ENCODE results near the gene SF3B1.

SF3B1 gene

DNA sequence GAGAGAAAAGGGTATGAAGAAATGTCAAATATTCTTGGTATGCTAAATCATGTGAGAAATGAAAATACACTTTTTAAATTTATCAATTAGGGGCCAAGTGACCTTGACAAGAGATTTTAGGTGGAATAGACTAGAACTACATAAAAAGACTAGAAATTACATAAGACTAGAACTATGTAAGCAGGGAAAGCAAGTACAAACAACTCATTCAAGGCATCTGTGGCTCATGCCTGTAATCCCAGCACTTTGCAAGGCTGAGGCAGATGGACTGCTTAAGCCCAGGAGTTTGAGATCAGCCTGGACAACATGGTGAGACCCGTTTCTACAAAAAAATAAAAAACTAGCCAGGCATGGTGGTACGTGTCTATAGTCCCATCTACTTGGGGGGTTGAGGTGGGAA is 20.3 kb downstream of the SF3B1 start:
- TF ChIP-seq, protein P1, sequence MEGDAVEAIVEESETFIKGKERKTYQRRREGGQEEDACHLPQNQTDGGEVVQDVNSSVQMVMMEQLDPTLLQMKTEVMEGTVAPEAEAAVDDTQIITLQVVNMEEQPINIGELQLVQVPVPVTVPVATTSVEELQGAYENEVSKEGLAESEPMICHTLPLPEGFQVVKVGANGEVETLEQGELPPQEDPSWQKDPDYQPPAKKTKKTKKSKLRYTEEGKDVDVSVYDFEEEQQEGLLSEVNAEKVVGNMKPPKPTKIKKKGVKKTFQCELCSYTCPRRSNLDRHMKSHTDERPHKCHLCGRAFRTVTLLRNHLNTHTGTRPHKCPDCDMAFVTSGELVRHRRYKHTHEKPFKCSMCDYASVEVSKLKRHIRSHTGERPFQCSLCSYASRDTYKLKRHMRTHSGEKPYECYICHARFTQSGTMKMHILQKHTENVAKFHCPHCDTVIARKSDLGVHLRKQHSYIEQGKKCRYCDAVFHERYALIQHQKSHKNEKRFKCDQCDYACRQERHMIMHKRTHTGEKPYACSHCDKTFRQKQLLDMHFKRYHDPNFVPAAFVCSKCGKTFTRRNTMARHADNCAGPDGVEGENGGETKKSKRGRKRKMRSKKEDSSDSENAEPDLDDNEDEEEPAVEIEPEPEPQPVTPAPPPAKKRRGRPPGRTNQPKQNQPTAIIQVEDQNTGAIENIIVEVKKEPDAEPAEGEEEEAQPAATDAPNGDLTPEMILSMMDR (conservative IDR thresholded peaks at IDR 0.05) = no peak
- no peak overlapping the region for H3K27ac ChIP-seq

DNA sequence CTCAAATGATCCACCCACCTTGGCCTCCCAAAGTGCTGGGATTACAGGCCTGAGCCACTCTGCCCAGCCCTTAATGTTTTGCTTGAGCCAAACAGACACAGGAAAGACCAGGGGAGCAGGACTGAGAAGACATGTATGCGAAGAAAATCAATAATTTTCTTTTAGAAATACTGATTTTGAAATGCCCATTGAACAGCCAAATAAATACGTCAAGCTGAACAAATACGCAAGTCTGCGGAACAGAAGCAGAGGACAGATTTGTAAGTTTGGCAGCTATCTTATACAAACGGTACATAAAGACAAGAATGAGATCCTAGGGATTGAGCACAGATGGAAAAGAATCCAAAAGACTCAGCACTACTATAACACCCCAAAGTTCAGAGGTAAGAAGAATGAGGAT is 20.8 kb downstream of the SF3B1 start:
- TF ChIP-seq, protein P1 (conservative IDR thresholded peaks at IDR 0.05) = no peak
- no peak overlapping the region for H3K27ac ChIP-seq

DNA sequence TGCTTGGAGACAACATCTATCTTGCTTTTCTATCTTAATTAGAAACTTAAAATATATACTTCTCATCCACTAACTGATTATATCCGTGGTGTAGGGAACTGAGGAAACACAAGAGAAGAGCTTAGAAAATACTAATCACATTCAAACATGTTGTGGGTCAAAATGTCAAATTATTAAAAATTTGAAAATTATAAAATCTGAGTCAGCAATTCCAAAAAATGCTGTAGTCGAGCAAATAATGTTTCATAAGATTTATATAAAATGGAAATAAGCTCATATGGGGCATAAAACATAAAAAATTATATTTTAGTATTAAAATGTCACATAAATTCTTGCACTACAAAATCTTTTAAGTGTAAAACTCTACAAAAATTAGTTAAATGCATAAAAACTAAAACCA is 29.2 kb downstream of the SF3B1 start:
- TF ChIP-seq, protein P1 (conservative IDR thresholded peaks at IDR 0.05) = no peak
- H3K27ac ChIP-seq = no peak overlapping the region

DNA sequence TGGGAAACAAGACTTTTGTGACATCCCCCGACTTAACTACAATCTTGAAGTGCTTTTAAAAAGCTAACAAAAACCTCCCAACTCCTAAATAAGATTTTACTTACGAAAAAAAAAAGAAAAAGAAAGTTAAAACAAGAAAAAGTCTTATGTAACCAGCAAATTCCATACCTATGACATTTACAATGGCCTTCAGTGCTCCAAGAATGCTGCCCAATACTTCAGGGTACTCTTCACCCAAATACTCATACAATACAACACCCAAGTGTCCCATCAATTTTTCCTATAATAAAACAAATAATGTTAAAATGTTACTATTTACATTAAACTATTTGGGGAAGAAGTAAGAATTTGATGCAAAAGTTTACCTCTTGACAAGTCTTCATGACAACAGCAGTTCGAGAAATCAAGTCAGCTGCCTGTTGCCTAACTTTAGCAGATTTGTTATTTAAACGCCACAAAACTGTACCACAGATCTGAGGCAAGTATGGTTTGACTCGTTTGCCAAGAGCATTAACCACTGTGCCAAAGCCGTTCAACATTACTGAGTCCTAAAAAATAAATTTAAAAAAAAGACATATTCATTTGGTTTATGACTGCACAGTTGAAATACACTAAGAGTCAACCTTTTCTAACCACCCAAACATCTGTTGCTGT is 34.8 kb downstream of the SF3B1 start:
- TF ChIP-seq, protein P1 (conservative IDR thresholded peaks at IDR 0.05) = no peak
- H3K27ac ChIP-seq = no peak overlapping the region

DNA sequence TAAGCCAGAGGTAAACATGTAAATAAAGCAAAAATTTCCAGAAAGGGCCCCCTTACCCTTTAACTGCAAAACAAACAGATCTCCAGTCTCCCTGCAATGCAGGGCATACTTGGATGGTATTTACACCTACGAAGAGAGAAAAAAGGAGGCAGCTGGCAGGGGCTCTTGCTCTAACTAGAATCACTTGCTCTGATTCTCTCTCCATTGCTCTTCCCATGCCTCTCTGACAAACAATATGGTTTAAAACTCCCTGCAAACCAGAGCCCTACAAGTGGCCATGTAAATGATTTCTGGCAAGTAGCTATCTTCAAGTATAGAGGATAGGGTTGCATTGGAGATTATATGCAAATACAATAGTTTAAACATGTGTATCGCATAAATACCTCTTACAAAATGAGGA is 35.9 kb downstream of the SF3B1 start:
- TF ChIP-seq, protein P1 (conservative IDR thresholded peaks at IDR 0.05) = no peak
- no peak overlapping the region for H3K27ac ChIP-seq

DNA sequence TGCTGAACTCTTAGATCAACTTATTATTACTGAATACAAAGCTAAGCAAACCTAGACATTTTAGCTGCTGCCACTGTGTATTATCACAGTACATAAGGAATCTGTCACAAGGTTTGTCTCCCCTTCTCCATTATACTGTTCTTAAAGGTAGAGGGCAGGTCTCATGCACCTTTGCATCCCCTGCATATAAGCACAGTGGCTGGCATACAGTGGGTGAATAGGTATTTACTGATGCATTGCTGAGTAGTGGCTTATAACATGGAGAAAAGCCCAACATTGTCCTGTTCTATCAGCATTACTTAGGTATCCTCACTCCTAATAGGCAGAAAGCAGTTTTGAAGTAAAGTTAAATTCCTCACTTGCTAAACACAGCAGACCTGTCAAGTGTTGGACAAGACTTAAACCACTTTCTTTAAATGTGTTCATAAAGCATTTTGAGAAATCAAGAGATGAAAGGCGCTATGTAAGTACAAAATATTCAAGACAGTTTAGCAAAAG is 43.6 kb downstream of the SF3B1 start:
- TF ChIP-seq, protein P1 (conservative IDR thresholded peaks at IDR 0.05) = no peak
- H3K27ac ChIP-seq = no peak overlapping the region

DNA sequence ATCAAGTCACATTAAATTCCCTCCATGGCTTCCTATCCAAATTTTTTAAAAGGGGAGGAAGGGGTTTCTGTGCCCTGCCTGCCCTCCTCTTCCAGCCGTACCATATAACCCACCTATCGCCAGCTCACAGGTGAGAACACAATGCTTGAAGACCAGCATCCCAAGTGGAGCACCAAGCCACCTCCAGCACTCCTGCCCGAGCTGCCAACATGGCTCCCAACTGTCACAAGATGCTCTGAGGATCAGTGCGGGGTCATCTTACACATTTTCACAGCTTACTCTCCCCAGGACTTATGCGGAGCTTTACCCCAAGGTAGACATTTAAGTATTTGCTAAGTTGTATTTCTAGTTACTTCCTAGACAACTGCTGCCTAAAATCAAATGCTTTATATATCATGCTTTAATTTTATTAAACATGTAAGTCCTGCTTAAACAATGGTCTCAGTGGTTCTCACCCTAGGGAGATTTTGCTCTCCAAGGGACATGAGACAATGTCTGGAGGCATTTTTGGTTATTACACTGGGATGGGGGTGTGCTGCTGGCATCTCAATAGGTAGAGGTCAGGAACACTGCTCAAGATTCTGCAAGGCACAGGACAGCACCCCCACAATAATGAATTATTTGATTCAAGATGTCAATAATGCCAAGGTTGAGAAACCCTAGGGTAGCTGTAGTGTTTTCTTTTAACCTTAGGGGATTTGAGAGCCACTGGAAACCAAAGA is 45.8 kb downstream of the SF3B1 start:
- TF ChIP-seq, protein P1 (conservative IDR thresholded peaks at IDR 0.05) = no peak
- no peak overlapping the region for H3K27ac ChIP-seq
